GM12878 (cell line): ENCODE data around the gene SLC23A1. TPM values are rescaled to one million over a fixed set of nuclear protein-coding genes. Genes with fewer than 3 reads are reported as not detected.

ENCODE experiments used
- ATAC-seq: fragments of 200-7000 bp; cut with Tn5 transposase; 3 replicates; pipeline ENCODE4 v1.9.1; 2020; ENCODE audit warnings: mild to moderate bottlenecking, moderate library complexity
- BruUV-seq: library from RNA; stranded (reverse); fragments of 400-500 nt; replicated peaks from 2 replicates; lab custom pipeline; 2021; lab: Mats Ljungman, UMichigan
- CTCF ChIA-PET: fragments of 300-600 bp; sonication (Branson Sonifier 250); formaldehyde crosslinking; extraction: SDS; loops from one replicate; lab custom pipeline; 2021; ENCODE audit warnings: inconsistent platforms; lab: Yijun Ruan, JAX
- POLR2A ChIA-PET: fragments of 350-600 bp; formaldehyde crosslinking; extraction: SDS; loops from one replicate; lab custom pipeline; 2021; ENCODE audit warnings: inconsistent platforms; lab: Charles Lee
- RAD21 ChIA-PET: fragments of 300-600 bp; sonication (Branson Sonifier 250); formaldehyde crosslinking; loops from one replicate; lab custom pipeline; 2023; ENCODE audit warnings: antibody characterized with exemption; ENCODE audit not compliant: unreplicated experiment; lab: Charles Lee
- SMC1A ChIA-PET: fragments of 300-600 bp; sonication (Branson Sonifier 250); formaldehyde crosslinking; loops from one replicate; lab custom pipeline; 2023; ENCODE audit not compliant: unreplicated experiment, uncharacterized antibody; lab: Charles Lee
- DNase-seq: peaks from one replicate; pipeline ENCODE4 v3.0.0-alpha.2; 2011; ENCODE audit warnings: low read depth, low spot score
- FAIRE-seq: peaks from 3 replicates; lab custom pipeline; 2011; peaks lifted over from hg19 to GRCh38; lab: Jason Lieb, UNC
- H2AFZ ChIP-seq: 2 replicates; pipeline ENCODE4 v1.6.0; 2011; ENCODE audit warnings: low read depth, low read length, control low read depth; ENCODE audit not compliant: control insufficient read depth
- H3K27ac ChIP-seq: 2 replicates; pipeline ENCODE4 v1.5.1; 2011; ENCODE audit warnings: control low read depth; ENCODE audit not compliant: control insufficient read depth, insufficient read depth
- H3K27me3 ChIP-seq, 2 experiments: replicated peaks in 1 of 2; 2 replicates each; pipeline versions ENCODE4 v1.6.0 to v1.6.1; 2011; ENCODE audit warnings: low read length in 1 of 2; ENCODE audit not compliant: control insufficient read depth in 2 of 2, insufficient read depth in 2 of 2
- H3K36me3 ChIP-seq, 2 experiments: 2 replicates each; pipeline ENCODE4 v1.5.1; 2011; ENCODE audit warnings: low read length in 1 of 2; ENCODE audit not compliant: control insufficient read depth in 2 of 2, insufficient read depth in 2 of 2
- H3K4me1 ChIP-seq: 2 replicates; pipeline ENCODE4 v1.6.1; 2011; ENCODE audit warnings: mild to moderate bottlenecking, low read length, moderate library complexity, mixed read lengths; ENCODE audit not compliant: control insufficient read depth, insufficient read depth
- H3K4me2 ChIP-seq: 2 replicates; pipeline ENCODE4 v1.6.0; 2011; ENCODE audit warnings: control low read depth; ENCODE audit not compliant: control insufficient read depth, insufficient read depth
- H3K4me3 ChIP-seq: fragments of 200-600 bp; sonication (generic); 2 replicates; pipeline ENCODE4 v1.5.1; 2016
- H3K79me2 ChIP-seq: 2 replicates; pipeline ENCODE4 v1.6.0; 2011; ENCODE audit warnings: low read length; ENCODE audit not compliant: control insufficient read depth, insufficient read depth
- H3K9ac ChIP-seq: 2 replicates; pipeline ENCODE4 v1.8.0; 2011; ENCODE audit warnings: low read length, control low read depth, mixed read lengths; ENCODE audit not compliant: control insufficient read depth, insufficient read depth
- H3K9me3 ChIP-seq: replicated peaks from 3 replicates; pipeline ENCODE4 v1.5.1; 2011; ENCODE audit warnings: mild to moderate bottlenecking, low read length; ENCODE audit not compliant: control insufficient read depth, insufficient read depth
- H4K20me1 ChIP-seq: 2 replicates; pipeline ENCODE4 v1.6.0; 2011; ENCODE audit not compliant: control insufficient read depth, insufficient read depth
- ATF3 ChIP-seq: IDR thresholded peaks from 2 replicates; pipeline ENCODE4 v1.6.1; 2011; ENCODE audit warnings: low read depth, mild to moderate bottlenecking, low read length, moderate library complexity, borderline replicate concordance; ENCODE audit errors: extremely low read depth
- BMI1 ChIP-seq: fragments of 450-650 bp; IDR thresholded peaks from 2 replicates; pipeline ENCODE4 v1.6.1; 2016; ENCODE audit warnings: mild to moderate bottlenecking, moderate library complexity, borderline replicate concordance
- CBFB ChIP-seq: IDR thresholded peaks from 2 replicates; pipeline ENCODE4 v1.6.1; 2016; ENCODE audit warnings: antibody characterized with exemption, low read depth
- EZH2 ChIP-seq: IDR thresholded peaks from 2 replicates; pipeline ENCODE4 v1.6.1; 2012; ENCODE audit warnings: low read depth, mild to moderate bottlenecking, control low read depth, inconsistent platforms, low read length, borderline replicate concordance; ENCODE audit not compliant: control insufficient read depth
- IRF4 ChIP-seq: IDR thresholded peaks from 2 replicates; pipeline ENCODE4 v1.6.1; 2011; ENCODE audit warnings: low read depth, low read length
- JUND ChIP-seq: IDR thresholded peaks from 2 replicates; pipeline ENCODE4 v1.6.1; 2012; ENCODE audit warnings: low read depth, mild to moderate bottlenecking, low read length, improper control_type of control experiment, moderate library complexity
- MYB ChIP-seq: fragments of 150-350 bp; IDR thresholded peaks from 2 replicates; pipeline ENCODE4 v1.6.1; 2014; ENCODE audit warnings: mild to moderate bottlenecking, low read depth, low read length, borderline replicate concordance
- NBN ChIP-seq: fragments of 450-650 bp; IDR thresholded peaks from 2 replicates; pipeline ENCODE4 v1.6.1; 2016
- POLR2A ChIP-seq: IDR thresholded peaks from 2 replicates; pipeline ENCODE4 v1.6.1; 2011; ENCODE audit warnings: low read depth, mild to moderate bottlenecking, low read length
- RBBP5 ChIP-seq: fragments of 200-600 bp; sonication (generic); conservative IDR thresholded peaks from 2 replicates; pipeline ENCODE4 v1.6.1; 2016
- RELB ChIP-seq: fragments of 450-650 bp; IDR thresholded peaks from 2 replicates; pipeline ENCODE4 v1.6.1; 2017; ENCODE audit warnings: low read depth, mild to moderate bottlenecking, moderate library complexity
- SIN3A ChIP-seq: IDR thresholded peaks from 2 replicates; pipeline ENCODE4 v1.6.1; 2012; ENCODE audit warnings: low read depth, low read length, improper control_type of control experiment
- SIX5 ChIP-seq: IDR thresholded peaks from 2 replicates; pipeline ENCODE4 v1.6.1; 2011; ENCODE audit warnings: mild to moderate bottlenecking, low read depth, low read length, moderate library complexity; ENCODE audit not compliant: severe bottlenecking
- SP1 ChIP-seq: IDR thresholded peaks from one replicate; pipeline ENCODE4 v1.6.1; 2011; ENCODE audit warnings: low read depth, low read length
- TCF3 ChIP-seq: IDR thresholded peaks from 2 replicates; pipeline ENCODE4 v1.6.1; 2012; ENCODE audit warnings: low read depth, mild to moderate bottlenecking, low read length, borderline replicate concordance; ENCODE audit not compliant: insufficient read depth
- WRNIP1 ChIP-seq: IDR thresholded peaks from 2 replicates; pipeline ENCODE4 v1.6.1; 2011; ENCODE audit warnings: low read depth, low read length, improper control_type of control experiment, borderline replicate concordance
- YBX1 ChIP-seq: fragments of 450-650 bp; IDR thresholded peaks from 2 replicates; pipeline ENCODE4 v1.6.1; 2016; ENCODE audit warnings: antibody characterized with exemption
- ZBTB11 ChIP-seq: fragments of 450-650 bp; formaldehyde crosslinking; IDR thresholded peaks from 2 replicates; pipeline ENCODE4 v1.5.0; 2022; ENCODE audit warnings: mild to moderate bottlenecking, missing genetic modification characterization
- WGBS: methylation state at CpG from one replicate; pipeline ENCODE4 v1.1.6; 2016; ENCODE audit warnings: low lambda C conversion rate; ENCODE audit not compliant: insufficient replicate concordance, insufficient coverage; ENCODE audit errors: missing lambda C conversion rate; 5-methylcytosine and 5-hydroxymethylcytosine counted together
- in situ Hi-C: fragments of 300-500 bp; cut with MboI; formaldehyde crosslinking; loops from 9 replicates; pipeline ENCODE4 v1.14.3; 2018; ENCODE audit warnings: mixed read lengths
- intact Hi-C: fragments of 100-400 bp; cut with micrococcal nuclease; formaldehyde crosslinking; loops from one replicate; pipeline ENCODE4 v1.14.2; 2022; ENCODE audit not compliant: unreplicated experiment
- polyA plus RNA-seq, 11 experiments: library from polyadenylated mRNA; depleted of rRNA in 4 of 11; unstranded in 6 of 11; stranded (reverse) in 5 of 11; fragments of >200 nt; fragmentation: Nextera tagmentation in 4 of 11; fragmentation: Illumina TruSeq in 1 of 11; extraction: Ambion mirVana in 4 of 11; extraction: Trizol in 1 of 11; gene quantifications; 1 replicate in 1 of 11; 2 replicates in 10 of 11; pipeline versions ENCODE4 v1.2.1 to v1.2.3, GENCODE V29; 2011 to 2016; ENCODE audit warnings: inconsistent platforms in 2 of 11, missing spikeins in 2 of 11, low read depth in 1 of 11
- total RNA-seq, 4 experiments: library from RNA; depleted of rRNA in 3 of 4; stranded (reverse); fragments of >200 nt in 3 of 4; fragmentation: Illumina TruSeq in 1 of 4; extraction: Trizol in 1 of 4; gene quantifications; 2 replicates each; pipeline versions ENCODE4 v1.2.1 to v1.2.3, GENCODE V29; 2013 to 2021

SLC23A1 gene
- total and polyA plus RNA-seq, 10 of the 15 experiments (the other 5 are each of a cell fraction or from before 2014, with no cell fraction given) = 0.35 to 4.7 (median 1.6) TPM

DNA sequence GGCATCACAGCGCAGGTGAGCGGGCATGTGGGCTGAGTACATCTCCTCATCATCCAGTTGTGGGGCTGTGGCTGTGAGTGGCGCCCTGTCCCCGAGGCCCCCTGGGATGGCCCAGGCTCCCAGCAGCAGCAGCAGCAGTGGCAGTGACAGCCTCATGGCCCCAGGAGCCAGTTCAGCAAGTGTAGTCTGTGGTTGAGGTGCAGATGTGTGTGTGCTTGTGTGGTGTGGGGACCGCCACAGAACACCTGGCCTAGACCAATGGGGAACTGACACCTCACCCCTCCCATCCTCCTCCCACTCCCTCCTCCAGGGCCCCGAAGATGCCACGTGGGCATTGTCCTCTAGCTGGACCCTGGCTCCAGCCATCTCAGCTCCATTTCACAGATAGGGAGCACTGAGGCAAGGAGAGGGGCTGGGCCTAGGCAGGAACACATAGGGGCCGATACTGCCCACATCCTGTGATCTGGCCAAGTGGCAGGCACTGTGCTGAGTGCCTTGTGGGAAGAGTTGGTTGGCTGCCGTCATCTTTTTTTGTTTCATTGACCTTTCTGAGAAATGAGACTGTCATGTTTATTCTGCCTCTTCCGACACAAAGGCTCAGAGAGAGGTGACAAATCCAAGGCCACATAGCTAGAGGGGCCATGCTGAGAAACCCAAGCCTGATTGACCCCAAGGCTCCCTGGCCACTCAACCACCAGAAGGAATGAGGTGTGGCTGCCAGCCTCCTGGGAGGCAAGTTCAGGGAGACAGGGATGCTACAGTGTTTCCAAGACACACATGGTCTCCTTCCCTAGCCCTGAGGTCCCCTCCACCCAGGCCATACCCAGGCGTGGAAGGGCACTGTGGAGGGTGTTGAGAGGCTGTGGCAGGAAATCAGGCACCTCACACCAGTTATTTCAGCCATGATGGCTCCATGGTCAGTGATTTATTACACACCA is 6.9 kb upstream of the SLC23A1 start, which contains the start of gene MZB1:
TSS of gene MZB1 (minus strand) at position 213 of the 938 bp plus-strand sequence. CDS start at position 156, 57 bp downstream.
- H3K4me3 ChIP-seq = peak within 1 kb of the TSS; percentile 87
- POLR2A ChIA-PET = interaction anchor here (0.6 to 6.8 kb wide), 15 partner anchors 11 to 847 kb away, joined by 3 to 74 read pairs (median 5); partner anchors contain the start of genes ETF1, MATR3, PAIP2 and SPATA24
- TF ChIP-seq YBX1 = no peak
- TF ChIP-seq BMI1 = no peak
- TF ChIP-seq CBFB = peak; percentile 98
- TF ChIP-seq SIN3A = no peak
- TF ChIP-seq TCF3 = peak; percentile 98
- peak; percentile 50; the same call in 1 of the 2 replicates for TF ChIP-seq JUND
- no peak for TF ChIP-seq MYB
- TF ChIP-seq ATF3 = no peak
- TF ChIP-seq SIX5 = no peak
- TF ChIP-seq EZH2 = no peak
- no peak for TF ChIP-seq ZBTB11 (CRISPR knock-in tag)
- no peak for TF ChIP-seq POLR2A
- peak; percentile 85 for TF ChIP-seq IRF4
- TF ChIP-seq RBBP5 = no peak
- TF ChIP-seq SP1 = peak; percentile 73
- peak; percentile 96 for TF ChIP-seq NBN
- TF ChIP-seq WRNIP1 = no peak
- peak; percentile 69; the same call in 1 of the 2 replicates for TF ChIP-seq RELB

More for the DNA sequence above, 6.9 kb upstream of the SLC23A1 start, which contains the start of gene MZB1:
- WGBS = 0% methylated on average over 11 of the region's 11 CpGs
- ATAC-seq = peak; percentile 63
- Histone ChIP-seq H2AFZ (peak within 1 kb of the TSS; percentile 15), H3K27ac (peak within 1 kb of the TSS; percentile 90), H3K9me3 (no peaks in the 10 kb centered on the region), H3K4me2 (peak within 1 kb of the TSS; percentile 73), H3K27me3 (no peaks in the 10 kb centered on the region), H3K79me2 (peaks cover 81% of the 10 kb centered on the region), H3K4me1 (peaks cover 58% of the 10 kb centered on the region), H4K20me1 (no peaks in the 10 kb centered on the region), H3K9ac (peak within 1 kb of the TSS; percentile 97), H3K36me3 (no peaks in the 10 kb centered on the region; a peak in 2 of 4 replicates)
- RAD21 ChIA-PET = interaction anchor here (0.6 to 5.8 kb wide), 18 partner anchors 9 to 258 kb away, joined by 3 to 42 read pairs (median 4); partner anchors contain the start of genes CXXC5, DNAJC18, PAIP2 and SPATA24
- peak; percentile 95 for DNase-seq
- SMC1A ChIA-PET = interaction anchor here (0.6 to 3.0 kb wide), 16 partner anchors 9 to 247 kb away, joined by 3 to 26 read pairs (median 4); partner anchors contain the start of genes PAIP2 and SPATA24
- BruUV-seq = TSS peak; percentile 66
- in situ Hi-C loops = no loop called here
- intact Hi-C loops = loop anchor here (5.0 kb wide), 4 partner anchors 98 to 193 kb away; partner anchors contain the start of genes MATR3 and SIL1
- FAIRE-seq = peak; percentile 95
- CTCF ChIA-PET = interaction anchor here (0.6 to 4.4 kb wide), 13 partner anchors 13 to 1037 kb away, joined by 3 to 35 read pairs (median 3); partner anchors contain the start of gene SPATA24
